ENCODE results near the gene FAM120B. TPM values are rescaled to one million over a fixed set of nuclear protein-coding genes. Genes with fewer than 3 reads are reported as not detected.

The FAM120B gene
- total RNA-seq, 1 experiment from 2014 or later: 25.2 TPM

DNA sequence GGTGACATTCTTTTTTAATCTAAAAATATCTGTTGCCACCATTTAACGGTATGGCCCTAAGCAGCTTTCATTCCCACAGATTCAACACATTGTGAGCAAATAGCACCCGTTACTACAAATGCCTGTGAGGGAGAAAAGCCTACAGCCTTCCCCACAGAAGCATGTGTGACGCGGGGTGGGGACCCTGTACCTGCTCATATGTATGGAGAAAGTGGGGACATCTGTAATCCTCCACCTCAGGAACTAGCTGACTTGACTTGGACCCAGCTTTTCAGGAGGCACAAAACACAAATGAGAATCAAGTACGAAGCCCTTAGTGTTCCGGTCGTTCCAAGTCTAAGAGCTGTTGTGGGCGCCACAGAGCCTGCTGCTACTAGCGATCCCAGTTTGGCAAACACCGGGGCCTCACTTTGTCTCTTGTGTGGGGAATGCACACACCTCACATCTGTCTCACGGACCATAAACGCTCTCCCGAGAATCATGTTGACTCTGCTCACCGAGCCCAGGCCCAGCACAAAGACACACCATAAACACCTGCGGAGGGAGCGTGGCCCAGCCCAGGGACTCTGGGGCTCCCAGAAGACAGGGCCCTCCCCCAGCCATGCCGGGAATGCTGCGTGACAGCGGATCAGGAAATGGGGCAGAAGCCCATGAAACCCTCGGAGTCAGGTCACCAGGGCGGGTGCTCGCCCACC, 37.3 kb upstream of the FAM120B start:
- no peak overlapping the region for H2AFZ ChIP-seq (ENCODE audit: low read depth, low read length, poor library complexity, severe bottlenecking)
- intact Hi-C loops (cut with micrococcal nuclease): loop anchor here (10.0 kb wide), 3 partner anchors 104 to 434 kb away; no protein-coding TSS in a partner anchor
- no peak overlapping the region for H3K9ac ChIP-seq (ENCODE audit: low read length)
- no peaks in the 10 kb centered on the region for H3K79me2 ChIP-seq (ENCODE audit: insufficient read depth, low read length)
- DNase-seq (ENCODE audit: low read depth, low spot score): no peak
- no TSS peak for BruUV-seq (replicated peaks)
- no peak overlapping the region for H3K4me3 ChIP-seq (replicated peaks in 1 of 2; ENCODE audit: low read depth in 1 of 2, low read length in 2 of 2)
- peaks cover 6 to 10% of the 10 kb centered on the region in 2 experiments; a peak in 3 of 4 replicates for H3K4me1 ChIP-seq (ENCODE audit: control insufficient read depth in 1 of 2, insufficient read depth in 2 of 2, low read length in 2 of 2)
- H3K4me2 ChIP-seq (ENCODE audit: low read length): no peak overlapping the region
- CTCF ChIA-PET: no interaction called here
- TF ChIP-seq CEBPB (IDR thresholded peaks at IDR 0.05; ENCODE audit: low read depth) (no peak), EGR1 (IDR thresholded peaks at IDR 0.05; ENCODE audit: low read depth) (no peak), RAD21 (IDR thresholded peaks at IDR 0.05; ENCODE audit: low read depth) (no peak)
- RAD21 ChIA-PET (ENCODE audit: low non-redundant PET in 1 of 2, low total read pairs in 2 of 2, uncharacterized antibody in 2 of 2, unreplicated experiment in 2 of 2): no interaction called here
- H3K9me2 ChIP-seq (ENCODE audit: insufficient read depth): no peaks in the 10 kb centered on the region
- H3K36me3 ChIP-seq (ENCODE audit: control insufficient read depth in 1 of 2, insufficient read depth in 2 of 2, low read length in 2 of 2): no peaks in the 10 kb centered on the region
- H3K9me3 ChIP-seq (ENCODE audit: control insufficient read depth in 1 of 2, insufficient read depth in 1 of 2, low read depth in 1 of 2, low read length in 2 of 2): no peaks in the 10 kb centered on the region
- no peaks in the 10 kb centered on the region for H3K27me3 ChIP-seq (ENCODE audit: insufficient read depth, low read length)
- no peaks in the 10 kb centered on the region for H4K20me1 ChIP-seq (ENCODE audit: insufficient read depth)
- no peak for ATAC-seq
- H3K27ac ChIP-seq (ENCODE audit: low read depth, low read length): no peak overlapping the region
- POLR2A ChIA-PET: no interaction called here

DNA sequence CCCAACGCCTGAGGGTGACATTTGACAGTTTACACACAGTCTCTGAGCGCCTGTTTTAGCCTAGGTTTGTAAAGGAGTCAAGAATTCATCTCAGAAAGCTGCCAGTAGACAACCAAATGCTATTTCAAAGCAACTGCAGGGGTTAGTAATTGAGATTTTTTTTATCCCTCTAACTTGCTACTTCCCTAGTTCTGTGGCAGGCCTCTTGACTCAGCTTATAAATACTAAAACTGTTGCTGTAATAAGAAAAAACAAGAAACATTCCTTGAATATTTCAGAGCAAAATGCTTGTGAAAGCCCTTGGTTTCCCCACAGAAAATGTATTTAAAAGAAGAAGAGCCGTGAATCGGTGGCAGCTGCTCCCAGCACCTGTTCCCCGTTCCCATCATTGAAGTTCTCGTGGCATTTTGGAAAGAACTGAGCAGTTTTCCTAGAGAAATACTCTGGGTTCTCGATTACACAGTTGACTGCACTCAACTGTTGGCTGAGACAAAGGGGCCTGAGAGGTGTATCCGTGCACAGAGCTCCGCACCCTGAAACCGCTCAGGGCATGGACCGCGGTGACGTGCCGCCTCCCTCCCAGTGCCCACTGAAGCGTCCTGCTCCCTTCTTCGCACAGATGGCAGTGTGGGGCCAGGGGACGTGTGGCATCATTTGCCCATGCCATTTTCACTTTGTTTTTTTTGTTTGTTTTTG, 36.6 kb upstream of the FAM120B start:
- RAD21 ChIA-PET (ENCODE audit: low non-redundant PET in 1 of 2, low total read pairs in 2 of 2, uncharacterized antibody in 2 of 2, unreplicated experiment in 2 of 2): no interaction called here
- Histone ChIP-seq H3K9me2 (ENCODE audit: insufficient read depth) (no peaks in the 10 kb centered on the region), H3K27ac (ENCODE audit: low read depth, low read length) (no peak overlapping the region), H3K79me2 (ENCODE audit: insufficient read depth, low read length) (no peaks in the 10 kb centered on the region), H3K9ac (ENCODE audit: low read length) (no peak overlapping the region), H3K9me3 (ENCODE audit: control insufficient read depth in 1 of 2, insufficient read depth in 1 of 2, low read depth in 1 of 2, low read length in 2 of 2) (no peaks in the 10 kb centered on the region), H3K36me3 (ENCODE audit: control insufficient read depth in 1 of 2, insufficient read depth in 2 of 2, low read length in 2 of 2) (no peaks in the 10 kb centered on the region), H4K20me1 (ENCODE audit: insufficient read depth) (no peaks in the 10 kb centered on the region), H3K4me1 (ENCODE audit: control insufficient read depth in 1 of 2, insufficient read depth in 2 of 2, low read length in 2 of 2) (peaks cover 6 to 10% of the 10 kb centered on the region in 2 experiments; a peak in 3 of 4 replicates), H3K4me2 (ENCODE audit: low read length) (no peak overlapping the region), H2AFZ (ENCODE audit: low read depth, low read length, poor library complexity, severe bottlenecking) (no peak overlapping the region), H3K4me3 (replicated peaks in 1 of 2; ENCODE audit: low read depth in 1 of 2, low read length in 2 of 2) (no peak overlapping the region), H3K27me3 (ENCODE audit: insufficient read depth, low read length) (no peaks in the 10 kb centered on the region)
- TF ChIP-seq FOSL1 (IDR thresholded peaks at IDR 0.05; ENCODE audit: low read depth): no peak
- POLR2A ChIA-PET: no interaction called here
- BruUV-seq (replicated peaks): no TSS peak
- CTCF ChIA-PET: no interaction called here
- intact Hi-C loops (cut with micrococcal nuclease): loop anchor here (10.0 kb wide), 3 partner anchors 105 to 435 kb away; no protein-coding TSS in a partner anchor
- DNase-seq (ENCODE audit: low read depth, low spot score): no peak
- no peak for ATAC-seq

Data from HCT116 (cell line).